NCI-H1694 treated with DMSO at 0.1 percent for 48 hours (cell line): ENCODE measurements around the gene TP73.

Experiments used
- DNase-seq: peaks from one replicate; lab custom pipeline; 2025; lab: John Stamatoyannopoulos, UW

The TP73 gene

GRCh38 chr1:3653286-3653618 lies 936 bp downstream of the TP73 start:
- no peak for DNase-seq

GRCh38 chr1:3654549-3655281 lies 2.4 kb downstream of the TP73 start:
- no peak for DNase-seq

GRCh38 chr1:3656450-3657095 lies 4.3 kb downstream of the TP73 start:
- no peak for DNase-seq

GRCh38 chr1:3657096-3657475 lies 4.8 kb downstream of the TP73 start:
- DNase-seq, result no peak

GRCh38 chr1:3657578-3658230 lies 5.4 kb downstream of the TP73 start:
- no peak for DNase-seq

GRCh38 chr1:3658231-3658615 lies 5.9 kb downstream of the TP73 start:
- DNase-seq, result no peak

- DNase-seq, result no peak
Observed at GRCh38 chr1:3659093-3659492, 6.8 kb downstream of the TP73 start.

- DNase-seq, result no peak
Observed at GRCh38 chr1:3660704-3661103, 8.4 kb downstream of the TP73 start.

GRCh38 chr1:3661631-3662030 lies 9.3 kb downstream of the TP73 start:
- no peak for DNase-seq

- no peak for DNase-seq
Observed at GRCh38 chr1:3662080-3662671, 9.9 kb downstream of the TP73 start.

GRCh38 chr1:3663999-3664699 lies 11.8 kb downstream of the TP73 start:
- no peak for DNase-seq

GRCh38 chr1:3664700-3665375 lies 12.5 kb downstream of the TP73 start:
- no peak for DNase-seq

- no peak for DNase-seq
Observed at GRCh38 chr1:3668148-3668547, 15.8 kb downstream of the TP73 start.

- DNase-seq, result no peak
Observed at GRCh38 chr1:3668585-3669300, 16.4 kb downstream of the TP73 start.

- DNase-seq, result no peak
Observed at GRCh38 chr1:3669421-3669821, 17.1 kb downstream of the TP73 start.

GRCh38 chr1:3669971-3670431 lies 17.7 kb downstream of the TP73 start:
- no peak for DNase-seq

- DNase-seq, result no peak
Observed at GRCh38 chr1:3670823-3671265, 18.5 kb downstream of the TP73 start.

GRCh38 chr1:3671371-3672180 lies 19.3 kb downstream of the TP73 start:
- no peak for DNase-seq

- DNase-seq, result no peak
Observed at GRCh38 chr1:3672231-3672970, 20.1 kb downstream of the TP73 start.
